Fibroblast of villous mesenchyme (primary cell): Measurements from ENCODE around the gene RTL10. TPM values are rescaled to one million over a fixed set of nuclear protein-coding genes. Genes with fewer than 3 reads are reported as not detected.

ENCODE experiments used
- DNase-seq: peaks from one replicate; pipeline ENCODE4 v3.0.0-alpha.2; 2010; ENCODE audit warnings: low read depth
- H3K4me3 ChIP-seq: 2 replicates; pipeline ENCODE4 v1.5.1; 2011; ENCODE audit warnings: low read depth, mild to moderate bottlenecking, low read length
- CTCF ChIP-seq: IDR thresholded peaks from 2 replicates; pipeline ENCODE4 v1.5.1; 2012; ENCODE audit warnings: low read depth, mild to moderate bottlenecking, low read length; ENCODE audit not compliant: insufficient read depth
- total RNA-seq: library from RNA; depleted of rRNA; stranded (reverse); fragments of >200 nt; gene quantifications from 2 replicates; pipeline ENCODE4 v1.2.3, GENCODE V29; 2012

Gene RTL10
- total RNA-seq, 1 donor, result 15.1 TPM

GRCh38 chr22:19806213-19807160 lies 48.2 kb downstream of the RTL10 start:
- no peak for DNase-seq
- no peak for TF ChIP-seq CTCF
- no peak overlapping the region for H3K4me3 ChIP-seq

GRCh38 chr22:19805821-19806212 lies 48.9 kb downstream of the RTL10 start:
- no peak overlapping the region for H3K4me3 ChIP-seq
- no peak for DNase-seq
- no peak for TF ChIP-seq CTCF

Other genes with a start within 250 kb of the RTL10 start
- 10.4 and 14.8 TPM in 2 replicates for gene SEPTIN5, start 140.4 kb downstream of the RTL10 start, total RNA-seq
- 0.86 and 2.6 TPM in 2 replicates for gene GP1BB, start 131.3 kb downstream of the RTL10 start, total RNA-seq
- under 0.01 and 0.43 TPM in 2 replicates for gene TBX1, start 94.1 kb downstream of the RTL10 start, total RNA-seq
- 5.2 and 11.0 TPM in 2 replicates for gene GNB1L, start within 50 bp of the RTL10 start, total RNA-seq
- 173 and 236 TPM in 2 replicates for gene COMT, start 86.9 kb upstream of the RTL10 start, total RNA-seq
- gene TXNRD2, start 86.9 kb upstream of the RTL10 start, total RNA-seq, result 34.8 and 39.3 TPM in 2 replicates
- gene ARVCF, start 161.9 kb upstream of the RTL10 start, total RNA-seq, result 6.0 and 8.4 TPM in 2 replicates
- 30.2 and 32.5 TPM in 2 replicates for gene TANGO2, start 166.2 kb upstream of the RTL10 start, total RNA-seq
- 30.7 and 34.1 TPM in 2 replicates for gene DGCR8, start 225.4 kb upstream of the RTL10 start, total RNA-seq